Ecto neural progenitor cell (in vitro differentiated cells): ENCODE data around the gene ACOXL.

Experiments
- DNase-seq: peaks from one replicate; pipeline ENCODE4 v3.0.0-alpha.2; 2018; ENCODE audit warnings: low spot score

The ACOXL gene

GRCh38 chr2:111011218-111011617, 278.8 kb downstream of the ACOXL start:
- no peak for DNase-seq

GRCh38 chr2:111015283-111015995, 283.1 kb downstream of the ACOXL start:
- DNase-seq = no peak

GRCh38 chr2:111017034-111017622, 284.8 kb downstream of the ACOXL start:
- DNase-seq = no peak

- no peak for DNase-seq
These were observed 285.5 kb downstream of the ACOXL start for GRCh38 chr2:111017909-111018308.

GRCh38 chr2:111019381-111019780, 287.0 kb downstream of the ACOXL start:
- no peak for DNase-seq

- DNase-seq = no peak
These were observed 290.3 kb downstream of the ACOXL start for GRCh38 chr2:111022633-111023032.

GRCh38 chr2:111024496-111024895, 292.1 kb downstream of the ACOXL start:
- DNase-seq = no peak

GRCh38 chr2:111025288-111025687, 292.9 kb downstream of the ACOXL start:
- DNase-seq = no peak

- peak; percentile 37 for DNase-seq
These were observed 296.3 kb downstream of the ACOXL start for GRCh38 chr2:111028720-111029119.

GRCh38 chr2:111029181-111029927, 297.0 kb downstream of the ACOXL start:
- peak; percentile 41 for DNase-seq

- peak; percentile 41 for DNase-seq
These were observed 298.0 kb downstream of the ACOXL start for GRCh38 chr2:111030260-111030891.

GRCh38 chr2:111030945-111031344, 298.6 kb downstream of the ACOXL start:
- DNase-seq = no peak

- DNase-seq = peak; percentile 30
These were observed 299.4 kb downstream of the ACOXL start for GRCh38 chr2:111031546-111032478.

GRCh38 chr2:111032721-111033429, 300.5 kb downstream of the ACOXL start:
- peak; percentile 29 for DNase-seq

- no peak for DNase-seq
These were observed 301.8 kb downstream of the ACOXL start for GRCh38 chr2:111034146-111034545.

- no peak for DNase-seq
These were observed 302.2 kb downstream of the ACOXL start for GRCh38 chr2:111034606-111035005.

GRCh38 chr2:111035830-111036441, 303.6 kb downstream of the ACOXL start:
- no peak for DNase-seq

GRCh38 chr2:111037128-111037527, 304.8 kb downstream of the ACOXL start:
- DNase-seq = peak; percentile 18

GRCh38 chr2:111039628-111040383, 307.4 kb downstream of the ACOXL start:
- DNase-seq = peak; percentile 16
